ENCODE results near the gene JAK1.
A peak's percentile ranks its signal among the peaks of the same experiment; 100 is the strongest.

The JAK1 gene

DNA sequence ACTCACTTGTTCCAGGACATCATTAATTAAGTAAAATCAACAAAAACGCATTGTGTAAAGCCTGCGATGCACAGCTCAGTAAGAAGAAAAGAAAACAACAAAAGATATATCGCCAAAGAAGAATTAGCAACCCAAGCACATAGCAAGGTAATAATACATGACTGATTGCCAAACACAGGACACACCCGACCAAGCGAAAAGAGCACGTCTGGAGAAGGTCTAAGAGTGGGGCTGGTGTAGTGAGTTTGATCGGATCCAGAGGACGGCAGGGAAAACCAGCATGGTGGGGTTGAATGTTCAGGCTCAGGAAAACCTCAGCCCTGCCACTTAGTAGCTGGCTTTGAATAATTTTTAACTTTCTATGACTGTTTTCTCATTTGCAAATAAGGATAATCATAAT lies 69.8 kb downstream of the JAK1 start:
- TF ChIP-seq, protein P1, sequence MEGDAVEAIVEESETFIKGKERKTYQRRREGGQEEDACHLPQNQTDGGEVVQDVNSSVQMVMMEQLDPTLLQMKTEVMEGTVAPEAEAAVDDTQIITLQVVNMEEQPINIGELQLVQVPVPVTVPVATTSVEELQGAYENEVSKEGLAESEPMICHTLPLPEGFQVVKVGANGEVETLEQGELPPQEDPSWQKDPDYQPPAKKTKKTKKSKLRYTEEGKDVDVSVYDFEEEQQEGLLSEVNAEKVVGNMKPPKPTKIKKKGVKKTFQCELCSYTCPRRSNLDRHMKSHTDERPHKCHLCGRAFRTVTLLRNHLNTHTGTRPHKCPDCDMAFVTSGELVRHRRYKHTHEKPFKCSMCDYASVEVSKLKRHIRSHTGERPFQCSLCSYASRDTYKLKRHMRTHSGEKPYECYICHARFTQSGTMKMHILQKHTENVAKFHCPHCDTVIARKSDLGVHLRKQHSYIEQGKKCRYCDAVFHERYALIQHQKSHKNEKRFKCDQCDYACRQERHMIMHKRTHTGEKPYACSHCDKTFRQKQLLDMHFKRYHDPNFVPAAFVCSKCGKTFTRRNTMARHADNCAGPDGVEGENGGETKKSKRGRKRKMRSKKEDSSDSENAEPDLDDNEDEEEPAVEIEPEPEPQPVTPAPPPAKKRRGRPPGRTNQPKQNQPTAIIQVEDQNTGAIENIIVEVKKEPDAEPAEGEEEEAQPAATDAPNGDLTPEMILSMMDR (IDR thresholded peaks at IDR 0.05; ENCODE audit: low read depth, low read length, missing control alignments) = no peak
- H3K36me3 ChIP-seq (replicated peaks) = no peaks in the 10 kb centered on the region
- no peaks in the 10 kb centered on the region for H3K27me3 ChIP-seq (replicated peaks)
- in situ Hi-C loops (cut with HindIII; ENCODE audit: low pct_ligation_motif_present, low sequenced_read_pairs) = no loop called here
- H3K4me3 ChIP-seq (ENCODE audit: low read depth, low read length) = no peak overlapping the region
- no peak for DNase-seq
- peak overlapping the region; percentile 97 for H3K27ac ChIP-seq

DNA sequence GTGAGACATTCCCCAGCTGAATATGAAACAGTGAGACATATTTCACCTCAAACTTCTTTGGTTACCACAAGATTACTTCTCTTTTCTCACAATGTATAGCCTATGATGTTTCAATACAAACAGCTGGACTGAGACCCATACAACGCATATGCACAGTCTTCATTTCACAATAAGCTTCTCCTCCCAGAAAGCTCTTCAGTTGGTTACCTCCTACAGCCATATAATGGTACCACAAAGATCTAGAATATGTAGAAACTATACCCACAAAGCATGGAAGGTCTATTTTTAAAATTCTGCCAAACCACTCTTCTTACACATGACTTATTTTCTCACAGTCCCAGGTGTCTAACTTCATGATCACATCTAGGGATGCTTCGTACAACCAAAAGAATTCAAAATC lies 70.8 kb downstream of the JAK1 start:
- DNase-seq = no peak
- H3K27ac ChIP-seq = no peak overlapping the region
- no peak overlapping the region for H3K4me3 ChIP-seq (ENCODE audit: low read depth, low read length)
- H3K27me3 ChIP-seq (replicated peaks) = no peaks in the 10 kb centered on the region
- no peaks in the 10 kb centered on the region for H3K36me3 ChIP-seq (replicated peaks)
- in situ Hi-C loops (cut with HindIII; ENCODE audit: low pct_ligation_motif_present, low sequenced_read_pairs) = no loop called here
- TF ChIP-seq, protein P1 (IDR thresholded peaks at IDR 0.05; ENCODE audit: low read depth, low read length, missing control alignments) = no peak

DNA sequence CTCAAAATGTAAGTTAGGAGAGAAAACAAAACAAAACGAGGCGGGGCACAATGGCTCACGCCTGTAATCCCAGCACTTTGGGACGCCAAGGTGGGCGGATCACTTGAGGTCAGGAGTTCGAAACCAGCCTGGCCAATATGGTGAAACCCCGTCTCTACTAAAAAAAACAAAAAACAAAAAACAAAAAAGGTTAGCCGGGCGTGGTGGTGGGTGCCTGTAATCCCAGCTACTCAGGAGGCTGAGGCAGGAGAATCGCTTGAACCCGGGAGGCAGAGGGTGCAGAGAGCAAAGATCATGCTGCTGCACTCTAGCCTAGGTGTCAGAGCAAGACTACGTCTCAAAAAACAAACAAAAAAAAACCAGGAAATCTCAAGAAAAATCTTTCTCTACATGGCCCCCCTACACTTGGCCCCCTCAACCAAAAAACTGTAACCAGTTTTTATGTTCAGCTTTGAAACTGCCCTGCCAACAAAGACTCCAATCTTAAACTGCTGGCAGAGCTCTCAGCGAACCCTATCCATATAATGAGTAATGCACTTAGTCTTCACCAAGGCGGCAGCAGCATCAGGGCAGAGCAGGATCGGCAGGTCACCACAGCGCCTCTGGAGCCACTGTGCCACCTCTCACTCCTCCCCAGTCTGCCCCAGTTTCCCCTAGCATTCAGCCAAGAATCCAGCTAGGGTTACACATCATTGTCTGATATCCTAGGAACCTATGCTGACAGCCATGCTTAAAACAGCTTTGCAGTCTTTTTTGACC lies 71.7 kb downstream of the JAK1 start:
- DNase-seq = no peak
- in situ Hi-C loops (cut with HindIII; ENCODE audit: low pct_ligation_motif_present, low sequenced_read_pairs) = no loop called here
- Histone ChIP-seq H3K4me3 (ENCODE audit: low read depth, low read length) (no peak overlapping the region), H3K27ac (no peak overlapping the region), H3K27me3 (replicated peaks) (no peaks in the 10 kb centered on the region), H3K36me3 (replicated peaks) (no peaks in the 10 kb centered on the region)
- TF ChIP-seq, protein P1 (IDR thresholded peaks at IDR 0.05; ENCODE audit: low read depth, low read length, missing control alignments) = no peak

DNA sequence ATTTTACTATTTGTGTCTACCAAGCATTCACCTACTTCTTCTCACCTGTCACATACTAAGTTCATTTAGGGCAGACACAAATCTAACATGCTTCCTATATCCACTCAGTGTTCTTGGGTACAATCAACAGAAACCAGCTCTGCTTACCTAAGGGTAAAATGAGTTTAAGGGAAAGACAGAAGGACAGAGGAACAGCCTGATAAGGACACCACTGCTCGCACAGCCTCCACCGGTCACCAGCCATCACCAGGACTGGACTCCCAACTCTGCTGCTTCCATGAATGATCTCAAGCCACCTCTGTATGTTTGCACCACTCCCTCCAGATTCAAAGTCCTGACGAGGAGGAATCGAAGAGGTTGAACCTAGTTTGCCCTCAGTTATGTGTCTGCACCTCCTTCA lies 72.4 kb downstream of the JAK1 start:
- no peak for DNase-seq
- H3K4me3 ChIP-seq (ENCODE audit: low read depth, low read length) = no peak overlapping the region
- TF ChIP-seq, protein P1 (IDR thresholded peaks at IDR 0.05; ENCODE audit: low read depth, low read length, missing control alignments) = no peak

DNA sequence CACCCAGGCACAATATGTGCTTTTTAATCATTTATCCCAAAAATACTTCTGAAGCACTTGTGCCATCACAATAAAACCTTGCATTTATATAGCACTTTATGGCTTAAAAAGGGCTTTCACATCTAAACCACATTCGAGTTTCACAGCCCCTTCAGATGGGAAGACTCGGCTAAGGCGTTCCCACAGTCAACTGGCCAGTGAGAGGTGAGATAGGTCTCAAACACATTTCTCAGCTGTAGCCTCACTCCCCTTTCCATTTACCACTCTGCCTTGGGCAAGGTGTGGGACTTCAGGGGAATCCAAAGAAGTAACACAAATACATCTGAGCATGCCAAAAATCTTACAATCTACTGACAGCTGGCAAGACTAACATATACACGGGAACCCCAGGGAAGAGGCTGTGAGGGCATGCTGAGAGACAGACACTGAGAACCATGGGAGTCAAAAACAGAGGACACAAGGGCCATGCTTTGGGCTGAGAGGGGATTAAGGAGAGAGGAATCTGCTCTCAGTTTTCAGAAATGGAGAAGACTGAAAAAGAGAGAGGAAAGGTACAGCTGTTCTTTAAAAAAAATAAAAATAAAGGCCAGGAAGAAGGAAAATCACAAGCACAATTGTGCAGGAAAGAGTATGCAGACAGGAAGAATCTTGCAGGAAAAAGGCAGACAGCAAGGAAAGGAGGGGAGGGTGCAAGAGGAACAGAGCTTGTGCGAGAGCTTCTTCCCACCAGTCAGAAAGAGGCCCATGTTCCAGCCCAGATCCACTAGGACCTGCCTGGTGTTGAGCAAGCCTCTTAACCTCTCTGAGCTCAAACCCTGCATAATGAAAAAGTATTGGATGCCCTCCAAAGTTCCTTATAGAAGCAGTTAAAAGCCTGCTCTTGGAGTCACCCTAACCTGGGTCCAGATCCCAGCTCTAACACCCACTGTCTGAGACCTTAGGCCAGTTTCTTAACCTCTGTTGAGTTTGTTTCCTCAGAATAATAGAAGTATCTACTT lies 73.5 kb downstream of the JAK1 start:
- Histone ChIP-seq H3K4me3 (ENCODE audit: low read depth, low read length) (no peak overlapping the region), H3K27ac (no peak overlapping the region), H3K27me3 (replicated peaks) (no peaks in the 10 kb centered on the region), H3K36me3 (replicated peaks) (no peaks in the 10 kb centered on the region)
- in situ Hi-C loops (cut with HindIII; ENCODE audit: low pct_ligation_motif_present, low sequenced_read_pairs) = no loop called here
- DNase-seq = no peak
- TF ChIP-seq, protein P1 (IDR thresholded peaks at IDR 0.05; ENCODE audit: low read depth, low read length, missing control alignments) = no peak

More for the DNA sequence above, 72.4 kb downstream of the JAK1 start:
- Histone ChIP-seq H3K27ac (no peak overlapping the region), H3K36me3 (replicated peaks) (no peaks in the 10 kb centered on the region), H3K27me3 (replicated peaks) (no peaks in the 10 kb centered on the region)
- in situ Hi-C loops (cut with HindIII; ENCODE audit: low pct_ligation_motif_present, low sequenced_read_pairs) = no loop called here

Measured in brain microvascular endothelial cell (primary cell).